Adipose tissue (tissue), 3 donors: ENCODE measurements around the gene ZIC4. TPM values are rescaled to one million over a fixed set of nuclear protein-coding genes. Genes with fewer than 3 reads are reported as not detected.

Source experiments
- H3K27ac ChIP-seq: one replicate; pipeline ENCODE4 v1.5.1; 2013; ENCODE audit warnings: low read depth, low read length
- WGBS, 3 donors: extraction: QIAGEN DNeasy Blood & Tissue Kit; methylation state at CpG; one replicate each; pipeline ENCODE4 v1.1.7; 2013; 5-methylcytosine and 5-hydroxymethylcytosine counted together
- polyA plus RNA-seq, 3 donors: library from polyadenylated mRNA; stranded (reverse); fragments of 200-250 nt; gene quantifications; one replicate each; pipeline ENCODE4 v1.2.3, GENCODE V29; 2013
- donor health status: healthy with polysubstance abuse.
- donor health status: Bipolar disorder and iron deficiency.
- donor health status: healthy.

The ZIC4 gene
- polyA plus RNA-seq, 3 donors: not detected

- 7 to 13% (median 12%) methylated on average over 54 to 80 of the region's 80 CpGs for WGBS, 3 donors
- H3K27ac ChIP-seq: no peak within 1 kb of the TSS
These were observed 3.1 kb upstream of the ZIC4 start, which contains the start of gene ZIC1 for GRCh38 chr3:147409143-147410115. Gene ZIC1 (plus strand): TSS chr3:147409365. CDS start chr3:147410113, 748 bp downstream.

- 7 to 15% (median 10%) methylated on average over 28 of the region's 28 CpGs for WGBS, 3 donors
- H3K27ac ChIP-seq: no peak overlapping the region
These were observed 2.1 kb upstream of the ZIC4 start for GRCh38 chr3:147408188-147409100.

GRCh38 chr3:147407498-147408187 is 1.3 kb upstream of the ZIC4 start:
- 10 to 18% (median 15%) methylated on average over 27 of the region's 27 CpGs for WGBS, 3 donors
- no peak overlapping the region for H3K27ac ChIP-seq

GRCh38 chr3:147407114-147407497 is 763 bp upstream of the ZIC4 start:
- no peak overlapping the region for H3K27ac ChIP-seq
- WGBS, 3 donors: 8 to 9% (median 9%) methylated on average over 17 of the region's 17 CpGs

GRCh38 chr3:147405231-147406027 is 914 bp downstream of the ZIC4 start:
- WGBS, 3 donors: 8 to 9% (median 9%) methylated on average over 27 of the region's 27 CpGs
- H3K27ac ChIP-seq: no peak overlapping the region

GRCh38 chr3:147404800-147405230 is 1.5 kb downstream of the ZIC4 start:
- no peak overlapping the region for H3K27ac ChIP-seq
- WGBS, 3 donors: 9 to 12% (median 11%) methylated on average over 16 of the region's 16 CpGs

- H3K27ac ChIP-seq: no peak overlapping the region
- WGBS, 3 donors: 33 to 39% (median 34%) methylated on average over 11 of the region's 11 CpGs
These were observed 2.1 kb downstream of the ZIC4 start for GRCh38 chr3:147404000-147404799.

GRCh38 chr3:147403511-147403910 is 2.8 kb downstream of the ZIC4 start:
- no peak overlapping the region for H3K27ac ChIP-seq
- WGBS, 3 donors: 38 to 58% (median 56%) methylated on average over 5 of the region's 5 CpGs

GRCh38 chr3:147402159-147402558 is 4.2 kb downstream of the ZIC4 start:
- no peak overlapping the region for H3K27ac ChIP-seq
- 17 to 20% (median 19%) methylated on average over 5 of the region's 5 CpGs for WGBS, 3 donors

GRCh38 chr3:147401421-147401820 is 4.9 kb downstream of the ZIC4 start:
- no peak overlapping the region for H3K27ac ChIP-seq
- 7 to 28% (median 15%) methylated on average over 1 of the region's 1 CpG for WGBS, 3 donors

GRCh38 chr3:147400999-147401398 is 5.3 kb downstream of the ZIC4 start:
- H3K27ac ChIP-seq: no peak overlapping the region
- WGBS, 3 donors: 17 to 33% (median 29%) methylated on average over 1 of the region's 1 CpG

- no peak overlapping the region for H3K27ac ChIP-seq
These were observed 6.2 kb downstream of the ZIC4 start for GRCh38 chr3:147400111-147400510.

GRCh38 chr3:147398813-147399534 is 7.4 kb downstream of the ZIC4 start:
- H3K27ac ChIP-seq: no peak overlapping the region
- 51 to 58% (median 52%) methylated on average over 2 of the region's 2 CpGs for WGBS, 3 donors

- WGBS, 3 donors: 9 to 13% (median 12%) methylated on average over 45 to 46 of the region's 46 CpGs
- H3K27ac ChIP-seq: no peak overlapping the region
These were observed 8.2 kb downstream of the ZIC4 start for GRCh38 chr3:147397875-147398812.

GRCh38 chr3:147397155-147397874 is 9.0 kb downstream of the ZIC4 start:
- no peak overlapping the region for H3K27ac ChIP-seq
- 2 to 7% (median 6%) methylated on average over 34 of the region's 34 CpGs for WGBS, 3 donors
